GM18873 (cell line): ENCODE data around the gene SND1.

Source experiments
- ATAC-seq: cut with Tn5 transposase; IDR thresholded peaks from one replicate; pipeline ENCODE4 v1.9.1; 2021; ENCODE audit warnings: mild to moderate bottlenecking, moderate library complexity, moderate number of reproducible peaks; ENCODE audit not compliant: unreplicated experiment, low FRiP score

The SND1 gene

DNA sequence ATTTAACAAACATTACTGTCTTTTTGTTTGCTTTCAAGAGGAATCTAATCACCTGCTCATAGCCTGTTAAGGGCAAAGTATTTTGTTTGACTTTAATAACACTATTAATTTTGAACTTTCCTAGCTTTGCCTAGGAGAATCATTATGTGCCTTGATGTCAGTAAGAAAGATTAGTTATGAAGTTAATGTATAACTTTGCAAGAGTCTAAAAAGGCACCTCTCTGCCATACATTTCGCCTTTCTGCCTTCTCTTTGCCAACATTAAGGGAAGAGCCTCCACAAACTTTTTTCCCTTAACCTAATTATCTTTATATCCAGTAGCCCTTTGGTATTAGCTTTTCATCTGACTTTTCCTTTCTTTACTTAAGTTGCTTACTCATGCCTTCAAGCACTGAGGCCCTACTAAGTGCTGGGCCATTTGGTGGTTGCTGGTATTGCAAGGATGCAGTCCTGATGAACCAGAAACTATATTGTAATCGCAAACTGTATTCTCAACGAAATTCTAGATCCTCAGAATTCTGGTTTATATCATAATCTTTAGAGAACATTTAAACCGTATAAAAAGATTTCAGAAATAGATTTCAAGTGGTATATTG is 108.5 kb downstream of the SND1 start:
- no peak for ATAC-seq

DNA sequence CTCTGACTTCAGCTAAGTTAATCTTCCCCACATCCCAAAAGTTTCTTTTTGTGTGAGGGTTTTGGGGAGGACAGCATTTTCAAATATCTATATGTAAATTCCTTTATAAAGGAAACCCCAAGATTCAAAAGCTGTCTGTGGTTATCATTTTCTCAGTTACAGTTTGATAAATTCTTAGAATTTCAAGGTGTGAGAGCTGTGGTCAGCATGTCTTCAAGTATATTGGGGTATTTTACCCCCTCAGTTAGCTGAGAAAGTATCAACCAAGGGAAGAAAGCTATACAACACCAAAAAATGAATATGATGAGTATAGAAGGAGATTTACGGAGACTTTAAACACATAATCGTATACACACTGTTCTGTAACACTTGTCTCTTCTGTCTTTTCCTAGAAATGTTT is 109.2 kb downstream of the SND1 start:
- ATAC-seq: no peak

DNA sequence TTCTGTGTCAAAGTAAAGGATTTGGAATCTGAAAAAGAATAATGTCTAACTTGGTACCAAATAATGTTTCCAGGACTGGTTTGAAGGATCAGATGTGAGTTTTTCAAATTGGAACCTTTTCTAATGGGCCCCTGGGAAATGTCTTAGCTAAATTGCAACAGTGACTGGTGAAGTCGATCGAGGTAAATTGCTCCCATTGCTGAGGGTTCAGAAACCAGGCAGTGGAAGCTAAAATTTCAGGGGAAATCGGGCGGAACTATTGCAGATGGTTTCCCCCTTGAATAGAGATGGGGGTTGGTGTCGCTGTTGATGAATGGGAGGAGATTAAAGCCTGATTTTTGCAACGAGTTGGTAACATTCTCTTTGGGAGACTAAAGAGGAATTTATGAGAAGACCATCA is 112.7 kb downstream of the SND1 start:
- no peak for ATAC-seq

DNA sequence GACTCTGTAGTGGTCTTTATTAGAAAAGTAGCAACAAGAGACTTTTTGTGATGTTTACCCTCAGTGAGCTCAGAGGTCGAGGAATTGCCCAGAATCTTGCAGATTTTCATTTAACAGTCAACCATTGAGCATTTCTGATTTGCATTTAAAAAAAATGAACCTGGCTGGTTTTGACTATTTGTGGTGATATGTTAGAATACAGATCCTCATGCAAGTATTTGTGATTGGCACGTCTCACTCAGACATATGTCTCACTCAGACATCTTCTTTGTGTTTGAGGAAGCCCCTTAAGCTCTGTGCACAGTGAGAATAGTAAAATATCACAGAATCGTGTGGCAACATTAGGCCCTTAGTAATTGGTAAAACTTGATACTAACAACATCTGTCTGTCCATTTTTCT is 113.2 kb downstream of the SND1 start:
- peak; percentile 44 for ATAC-seq

DNA sequence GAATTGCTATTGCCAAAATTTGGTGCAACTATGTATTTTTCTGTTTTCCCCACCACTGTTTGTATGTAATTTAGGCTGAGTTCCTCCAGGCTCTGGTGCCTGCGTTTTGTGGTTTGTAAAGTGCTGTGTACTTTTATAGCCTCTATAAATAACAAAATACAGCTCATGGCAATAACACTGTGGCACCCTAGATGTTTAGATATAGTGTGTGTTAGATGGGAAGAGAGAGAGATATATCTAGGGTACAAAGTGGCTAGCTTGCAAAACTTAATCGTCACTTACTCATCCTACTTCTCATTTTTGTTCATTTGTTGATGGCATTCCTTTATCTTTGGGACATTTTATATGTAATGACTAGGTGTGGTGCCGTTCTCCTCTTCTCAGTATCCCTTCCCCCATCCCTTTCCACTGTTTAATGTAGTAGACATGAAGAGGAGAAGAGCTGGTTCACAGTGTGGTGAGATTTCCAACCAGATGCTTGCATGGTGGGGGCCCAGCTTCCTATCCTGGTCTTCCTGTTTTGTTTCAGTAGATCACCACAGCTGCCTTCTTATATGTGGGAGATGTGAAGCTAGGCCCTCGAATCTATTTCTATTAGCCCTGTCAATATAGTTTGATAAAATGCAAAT is 115.0 kb downstream of the SND1 start:
- no peak for ATAC-seq

DNA sequence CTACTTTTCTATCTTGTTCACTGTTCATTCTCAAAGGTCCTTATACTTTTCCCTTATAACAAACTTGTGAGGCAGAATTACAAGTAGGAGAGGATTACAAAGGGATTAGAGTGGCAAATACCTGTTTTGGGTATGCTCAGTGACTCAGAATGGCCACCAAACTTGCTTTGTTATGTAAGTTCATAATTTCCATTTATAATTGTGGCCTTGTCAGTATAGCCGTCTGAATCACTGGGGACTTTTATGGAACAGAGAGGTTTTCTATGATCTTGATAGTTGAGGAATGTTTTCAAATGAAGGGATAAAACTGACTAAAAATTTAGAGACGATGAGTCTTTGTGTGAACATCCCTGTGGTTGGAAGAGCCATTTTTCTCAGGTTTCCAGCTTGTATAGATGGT is 116.2 kb downstream of the SND1 start:
- ATAC-seq: no peak

DNA sequence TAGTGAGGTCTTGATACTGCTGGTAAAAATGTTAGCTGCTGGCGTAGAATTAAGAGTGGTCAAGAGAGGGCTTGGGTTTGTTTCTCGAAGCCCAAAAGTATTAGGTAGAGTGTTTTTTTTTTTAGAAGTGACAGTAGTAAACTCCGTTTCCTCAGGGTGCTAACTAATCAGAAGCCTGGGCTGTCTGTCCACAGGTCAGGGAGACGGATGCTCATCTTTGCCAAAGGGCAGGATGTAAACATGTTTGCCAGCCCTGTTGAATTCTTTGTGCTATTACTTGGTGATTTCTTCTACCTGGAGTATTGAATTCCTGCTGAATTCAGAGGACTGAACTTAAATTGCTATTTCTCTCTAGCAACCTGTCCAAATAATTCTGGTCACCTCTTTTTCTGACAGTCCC is 117.1 kb downstream of the SND1 start:
- ATAC-seq: no peak

DNA sequence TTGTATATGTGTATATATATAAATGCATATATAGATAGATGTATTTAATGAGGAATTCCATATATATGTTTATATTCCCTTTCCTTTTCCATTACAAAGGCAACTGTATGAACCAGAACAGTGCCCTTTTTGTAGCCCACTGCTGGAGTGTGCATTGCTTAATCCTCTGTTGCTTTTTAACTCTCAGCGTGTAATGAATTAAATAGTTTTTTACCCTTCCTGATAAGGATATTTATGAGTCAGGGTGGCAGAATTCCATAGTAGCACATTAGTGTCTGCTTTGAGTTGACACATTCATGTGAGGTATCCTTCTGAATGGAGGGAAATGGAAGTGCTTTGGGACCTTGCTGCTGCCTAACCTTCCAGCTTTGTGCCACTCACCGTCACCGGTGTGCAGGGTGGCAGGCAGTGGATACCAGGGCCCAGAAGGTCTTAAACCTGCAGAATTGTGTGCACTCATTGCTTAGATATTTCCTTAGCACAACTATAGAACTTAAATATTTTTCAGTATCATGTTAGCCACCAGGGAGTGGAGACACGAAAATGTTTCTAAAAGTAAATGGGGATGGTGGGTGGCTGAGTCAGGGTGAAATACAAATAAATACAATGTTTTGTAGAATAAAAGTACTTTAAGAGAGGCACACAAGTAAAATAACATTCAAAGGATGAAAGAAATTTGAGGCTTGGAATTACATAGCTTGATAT is 117.9 kb downstream of the SND1 start:
- ATAC-seq: no peak

DNA sequence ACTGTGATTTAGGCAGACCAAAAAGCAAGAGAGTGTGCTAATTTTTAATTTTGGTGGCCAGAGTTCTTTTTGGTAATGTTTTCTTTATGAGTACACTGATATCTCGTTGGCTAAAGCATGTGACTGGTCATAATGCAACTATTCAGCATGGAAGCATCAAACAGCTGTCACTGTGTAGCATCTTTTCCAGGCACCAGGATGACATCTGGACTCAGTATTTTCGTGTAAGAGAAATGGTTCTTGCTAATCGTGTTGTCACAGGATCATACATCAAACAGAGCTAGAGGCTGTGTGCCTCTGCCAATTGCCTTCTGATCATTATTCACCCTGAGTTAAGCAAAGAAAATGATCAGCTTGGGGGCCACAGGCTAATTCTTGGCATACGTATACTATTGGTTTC is 118.9 kb downstream of the SND1 start:
- ATAC-seq: no peak

DNA sequence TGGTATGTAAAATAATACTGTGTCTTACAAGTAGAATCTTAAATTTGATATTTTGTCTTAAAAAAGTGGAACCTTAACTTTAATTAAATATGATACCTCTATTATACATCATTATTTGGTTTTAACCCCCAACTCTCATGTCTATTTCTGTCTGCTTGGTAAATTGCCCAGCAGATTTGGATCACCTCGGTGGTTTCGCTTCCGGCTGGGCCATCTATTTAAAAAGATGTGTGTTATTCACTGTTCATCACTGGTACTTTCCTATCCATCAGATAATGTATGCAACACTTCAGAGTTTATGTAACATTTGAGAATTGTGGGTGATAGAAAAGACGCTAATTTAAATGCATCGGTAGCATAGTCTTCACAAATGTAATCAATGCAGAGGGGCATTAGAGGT is 119.7 kb downstream of the SND1 start:
- peak; percentile 60 for ATAC-seq

DNA sequence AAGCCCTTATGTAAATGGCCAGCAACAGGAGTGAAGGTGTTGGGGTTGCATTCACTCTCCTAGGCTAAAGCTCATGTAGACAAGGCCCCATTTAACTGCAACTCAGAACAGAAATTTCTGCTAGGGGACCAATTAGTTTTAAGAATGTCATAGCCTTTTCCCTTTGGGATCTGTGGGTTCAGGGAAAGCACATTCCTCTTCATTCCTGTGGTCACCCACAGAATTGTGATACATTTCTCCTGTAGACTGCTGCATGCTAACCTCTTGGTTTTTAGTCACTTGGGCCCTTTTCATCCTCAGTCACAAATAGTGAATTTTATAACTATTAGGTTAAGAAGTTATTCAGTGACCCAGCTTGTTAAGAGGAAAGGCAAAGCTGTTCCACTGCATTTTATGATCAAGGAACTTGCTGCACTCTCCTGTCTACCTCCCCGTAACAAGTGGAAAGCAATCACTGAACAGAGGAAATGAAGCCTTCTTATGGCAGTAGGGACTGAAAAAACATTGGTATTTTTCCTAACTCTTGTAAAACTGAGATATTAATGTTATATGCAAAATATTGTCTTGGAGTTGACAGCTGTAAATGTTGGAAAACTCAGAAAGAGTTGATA is 124.9 kb downstream of the SND1 start:
- ATAC-seq: no peak

DNA sequence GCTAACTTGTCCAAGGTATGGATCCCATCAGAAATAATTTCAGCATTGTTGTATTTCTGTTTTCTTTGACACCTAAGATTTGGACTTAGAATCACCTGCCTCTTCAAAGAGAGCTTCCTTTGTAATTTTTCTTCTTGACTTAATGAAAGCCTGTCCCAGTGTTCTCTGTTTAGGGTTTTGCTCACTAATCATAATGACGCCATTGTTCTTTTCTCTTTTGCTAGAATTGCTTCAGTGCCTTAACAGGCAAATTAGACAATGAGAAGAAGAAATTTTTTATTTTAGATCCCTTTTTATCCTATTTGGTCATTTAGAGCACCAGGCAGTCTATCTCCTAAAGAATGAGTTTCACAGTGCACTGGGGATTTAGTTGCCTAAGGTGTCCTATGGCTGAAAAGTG is 128.5 kb downstream of the SND1 start:
- no peak for ATAC-seq

DNA sequence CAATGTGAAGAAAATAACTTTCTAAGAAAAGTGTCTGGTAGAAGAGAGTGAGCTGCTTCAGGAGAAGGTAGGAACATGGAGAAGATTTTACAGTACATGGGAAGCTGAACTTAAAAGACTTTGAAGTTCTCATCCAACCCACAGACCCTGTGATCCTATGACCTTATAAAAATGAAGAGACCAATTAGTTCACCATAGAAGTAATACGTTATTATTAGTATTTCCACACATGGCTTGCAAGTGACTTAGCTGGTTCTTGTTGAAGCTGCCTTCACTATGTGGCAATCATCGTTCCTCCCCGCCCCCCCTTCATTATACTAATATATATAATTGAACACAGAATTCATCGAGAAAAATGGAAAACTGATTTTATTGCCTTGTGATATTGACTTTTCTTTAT is 129.1 kb downstream of the SND1 start:
- no peak for ATAC-seq

DNA sequence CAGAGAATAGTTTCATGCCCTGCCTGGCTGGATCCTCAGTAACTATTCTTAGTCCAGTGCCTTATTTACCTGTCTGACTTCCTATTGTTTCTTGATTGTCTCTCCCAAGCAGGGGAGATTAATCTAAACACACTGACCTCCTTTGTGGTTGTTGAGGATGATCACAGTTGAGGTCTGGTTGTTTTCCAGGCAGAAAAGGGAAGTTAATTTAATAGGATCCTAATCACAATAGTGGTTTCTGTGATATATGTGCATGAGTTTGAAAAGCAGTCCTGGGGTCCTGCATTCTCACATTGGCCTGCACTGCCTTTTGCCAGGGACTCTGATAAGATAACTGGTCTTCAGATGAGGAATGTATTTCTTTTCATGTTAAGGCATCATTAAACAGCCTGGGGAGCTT is 130.1 kb downstream of the SND1 start:
- no peak for ATAC-seq

DNA sequence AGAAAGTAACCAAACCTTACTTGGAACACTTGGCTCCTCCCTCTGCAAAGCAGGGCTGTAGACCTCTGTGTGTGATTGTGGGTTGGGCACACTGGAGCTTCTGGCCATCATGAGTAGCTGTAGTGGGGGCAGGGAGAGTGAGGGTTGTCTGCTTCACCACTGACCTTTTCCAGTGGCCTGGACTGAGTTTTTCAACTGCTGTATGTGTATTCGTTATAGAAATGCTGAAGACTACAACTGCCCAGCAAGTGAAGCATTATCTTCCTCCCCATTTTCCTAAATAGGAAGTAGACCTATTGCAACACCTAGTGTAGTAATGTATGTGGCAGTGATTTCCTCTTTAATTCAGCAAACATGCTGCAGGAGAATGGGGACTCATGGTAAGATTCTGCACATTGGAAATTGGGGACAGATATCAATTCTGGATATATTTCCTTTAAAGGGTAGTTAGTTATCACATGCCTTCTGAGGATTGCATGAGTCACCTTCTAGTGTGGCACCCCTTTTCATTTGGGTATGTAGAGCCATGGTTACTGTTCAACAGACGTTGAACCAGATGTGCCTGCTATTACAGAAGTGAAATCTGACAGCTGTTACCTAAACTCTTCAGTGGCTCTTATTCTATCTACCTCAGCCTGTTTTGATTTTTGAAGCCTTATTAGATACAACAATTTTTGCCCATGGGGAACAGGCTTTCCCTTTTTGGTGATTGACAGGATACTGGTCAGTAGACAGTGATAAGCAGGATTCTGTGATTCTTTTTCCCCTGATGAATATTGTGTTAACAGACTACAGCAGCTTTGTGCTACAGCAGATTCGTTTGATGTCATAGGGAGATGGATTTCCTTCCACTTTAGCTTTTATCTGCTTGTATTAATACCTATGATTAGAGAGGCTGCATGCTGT is 130.9 kb downstream of the SND1 start:
- peak; percentile 94 for ATAC-seq

DNA sequence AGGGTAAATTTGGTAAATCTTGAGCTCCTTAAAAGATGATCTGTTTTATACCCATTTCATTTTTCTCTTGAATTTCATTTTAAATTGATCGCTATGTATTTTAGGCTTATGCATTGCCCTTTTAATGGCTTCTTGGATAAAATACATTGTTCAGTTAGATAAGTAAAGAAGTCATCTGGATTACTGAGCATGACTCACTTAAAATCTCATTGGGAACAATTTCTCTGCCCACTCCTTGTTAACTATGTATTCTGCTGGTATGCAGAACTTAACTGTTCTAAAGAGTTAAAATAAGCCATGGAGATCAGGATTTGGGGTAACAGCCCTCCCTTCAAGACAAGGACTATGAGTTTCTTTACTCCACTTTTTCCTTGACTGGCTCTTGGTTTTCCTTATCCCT is 134.2 kb downstream of the SND1 start:
- ATAC-seq: no peak

DNA sequence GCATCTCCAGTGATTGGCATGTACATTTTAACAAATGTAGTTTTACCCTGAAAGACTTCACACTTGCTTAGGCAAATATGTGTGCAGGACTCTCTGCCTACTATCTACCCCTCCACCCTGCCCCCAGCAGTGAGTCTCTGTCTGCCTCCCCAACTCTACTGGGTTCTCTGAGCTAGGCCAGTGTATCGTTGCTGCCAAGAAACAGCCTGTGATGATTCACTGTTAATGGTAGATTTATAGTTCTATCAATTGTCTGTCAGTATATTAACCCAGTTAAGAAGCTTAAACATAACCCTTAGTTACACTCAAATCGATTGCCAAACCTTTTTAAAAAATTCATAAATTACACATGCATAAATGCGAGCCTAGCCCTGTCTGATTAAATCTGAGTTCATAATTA is 137.0 kb downstream of the SND1 start:
- ATAC-seq: no peak

DNA sequence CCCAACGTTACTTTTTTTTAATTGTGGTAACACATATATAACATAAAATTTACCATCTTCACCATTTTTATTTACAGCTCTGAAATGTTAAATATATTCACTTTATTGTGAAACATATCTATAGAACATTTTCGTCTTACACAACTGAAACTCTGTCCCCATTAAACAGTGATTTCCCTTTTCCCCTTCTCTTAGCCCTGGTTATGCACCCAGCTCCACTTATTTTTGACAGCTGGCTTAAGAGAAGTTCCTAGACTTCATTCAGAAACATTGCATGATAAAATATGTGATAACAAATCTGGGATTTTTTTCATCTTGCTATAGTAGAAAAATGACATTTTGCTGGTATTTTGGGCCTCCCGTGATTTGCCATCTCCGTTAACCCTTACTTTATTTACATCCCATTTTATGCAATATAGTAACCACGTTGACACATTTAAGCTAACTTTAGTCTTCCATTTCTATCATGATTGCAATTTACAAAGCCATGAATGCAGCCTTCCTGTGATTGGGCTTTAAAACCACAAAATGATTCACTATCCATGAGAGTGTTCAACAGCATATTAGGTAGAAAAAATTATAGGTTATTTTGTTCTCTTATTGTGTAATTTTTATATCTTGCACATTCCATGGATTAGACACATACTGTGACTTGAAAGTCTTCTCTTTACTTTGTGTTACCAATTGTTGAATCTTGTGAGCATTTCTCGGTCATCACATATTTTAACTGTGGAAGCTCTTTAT is 139.6 kb downstream of the SND1 start:
- no peak for ATAC-seq

DNA sequence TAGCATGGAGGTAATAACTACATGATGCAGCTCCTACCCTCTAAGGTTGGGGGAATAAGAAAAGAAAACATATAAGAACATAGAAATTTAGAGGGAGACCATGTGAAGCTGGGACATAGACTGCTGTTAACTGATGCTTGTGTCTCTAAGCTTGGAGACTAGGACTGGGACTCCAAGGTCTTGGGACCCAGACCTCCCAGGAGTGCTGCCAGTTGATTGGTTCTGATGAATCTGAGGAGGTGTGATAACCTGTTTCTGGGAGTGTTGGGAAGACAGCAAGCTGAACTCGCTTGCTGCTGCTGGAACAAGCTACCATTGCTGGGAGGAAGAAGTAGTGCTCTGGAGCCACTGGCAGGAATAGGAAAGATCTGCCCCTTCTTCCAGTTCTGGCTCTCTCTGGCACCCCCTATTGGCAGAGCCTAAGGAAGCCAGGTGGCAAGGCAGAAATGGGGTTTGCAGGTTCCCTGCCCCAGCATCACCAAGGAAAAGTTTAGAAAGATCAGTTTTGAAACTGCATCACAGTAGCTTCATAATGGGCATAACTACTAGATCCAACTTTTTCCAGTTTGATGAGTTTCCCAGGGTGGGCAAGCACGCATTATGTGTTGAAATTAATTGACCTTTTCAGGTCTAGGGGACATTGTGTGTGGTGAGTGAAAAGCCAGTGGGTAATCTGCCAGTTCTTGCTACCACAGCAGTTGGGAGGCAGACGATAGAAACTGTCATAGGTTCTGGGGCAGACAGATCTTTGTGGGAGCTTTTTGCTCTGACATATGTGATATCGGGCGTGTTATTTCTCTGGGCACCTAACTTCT is 140.7 kb downstream of the SND1 start:
- ATAC-seq: no peak
